Neural progenitor cell (in vitro differentiated cells): ENCODE data around the gene FBXL15.

ENCODE experiments used
- CTCF ChIP-seq: fragments of 200-600 bp; sonication (generic); IDR thresholded peaks from 2 replicates; pipeline ENCODE4 v1.5.1; 2017; ENCODE audit warnings: antibody characterized with exemption, mild to moderate bottlenecking
- EZH2 ChIP-seq: fragments of 200-600 bp; sonication (generic); IDR thresholded peaks from 2 replicates; pipeline ENCODE4 v1.6.1; 2017; ENCODE audit warnings: antibody characterized with exemption, mild to moderate bottlenecking, moderate library complexity
- EZH2phosphoT487 ChIP-seq: fragments of 200-600 bp; sonication (generic); IDR thresholded peaks from 2 replicates; pipeline ENCODE4 v1.6.1; 2017; ENCODE audit warnings: antibody characterized with exemption

GRCh38 chr10:102384606-102385429 lies 35.8 kb upstream of the FBXL15 start:
- TF ChIP-seq EZH2 (no peak), CTCF (no peak), EZH2phosphoT487 (no peak)
